ENCODE measurements around the gene ATP9B.

The ATP9B gene

DNA sequence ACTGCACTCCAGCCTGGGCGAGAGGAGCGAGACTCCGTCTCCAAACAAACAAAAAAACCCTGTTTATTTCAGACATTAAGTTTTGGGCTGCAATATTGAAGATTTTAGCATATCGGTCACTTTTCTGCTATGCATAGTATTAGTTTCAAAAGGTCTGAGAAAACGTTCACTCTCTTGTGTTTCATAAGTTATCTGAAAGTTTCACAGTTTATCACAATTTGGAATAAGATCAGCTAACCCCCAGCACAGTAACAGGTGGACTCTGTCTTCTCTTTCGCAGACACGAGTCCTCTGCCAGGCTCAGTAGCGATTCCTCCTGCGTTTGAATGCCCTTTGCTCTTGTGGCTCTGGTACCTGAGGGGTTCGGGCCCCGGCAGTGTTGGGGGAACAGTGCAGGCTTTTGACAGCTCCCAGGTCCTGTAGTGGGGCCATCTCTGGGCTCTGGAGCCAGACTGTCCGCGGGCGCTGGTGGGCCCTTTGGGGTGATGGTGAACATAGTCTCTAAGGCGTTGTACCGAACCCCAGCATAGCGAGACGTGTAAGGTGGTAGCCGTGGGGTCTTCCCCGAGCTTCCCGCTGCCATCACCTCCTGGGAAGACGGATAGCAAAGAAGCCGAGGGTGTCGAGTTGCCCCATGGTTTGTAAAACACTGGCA is 347.0 kb downstream of the ATP9B start:
- DNase-seq: no peak

DNA sequence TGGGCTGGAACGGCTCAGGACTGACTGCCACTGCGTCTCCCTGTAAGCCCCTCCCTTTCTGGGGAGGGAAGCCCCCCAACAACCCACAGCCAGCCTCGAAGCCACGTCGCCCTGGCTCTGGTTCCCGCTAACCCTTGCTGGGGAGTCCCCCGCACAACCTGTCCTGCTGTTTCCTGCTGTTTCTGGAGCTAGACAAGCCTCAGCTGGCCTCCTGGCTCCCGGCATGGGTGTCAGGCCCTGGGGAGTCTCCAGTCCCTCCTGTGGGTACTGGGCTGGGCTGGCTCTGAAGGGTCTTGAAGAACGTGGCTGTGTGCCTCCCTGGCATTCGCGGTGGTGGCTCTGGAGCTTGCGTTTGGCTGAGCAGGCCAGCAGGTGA is 347.5 kb downstream of the ATP9B start:
- DNase-seq: no peak

DNA sequence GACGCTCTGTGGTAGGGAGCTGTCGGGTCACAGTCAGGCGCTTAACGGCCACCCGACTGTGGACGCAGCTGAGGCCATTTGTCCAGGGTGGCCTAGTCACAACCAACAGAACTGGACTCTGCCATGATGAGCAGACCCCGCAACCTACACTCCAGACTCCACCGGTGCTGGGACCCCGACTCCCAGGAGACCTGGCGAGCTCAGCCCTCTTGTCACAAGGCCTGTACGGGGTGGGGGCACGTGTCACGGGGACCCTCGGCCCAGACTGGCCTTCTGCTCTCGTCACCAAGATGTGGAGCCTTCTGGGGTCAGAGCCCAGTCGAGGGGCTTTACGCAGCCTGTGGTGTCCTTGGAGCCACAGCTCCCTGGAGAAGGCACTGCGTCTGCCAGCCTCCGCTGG is 349.0 kb downstream of the ATP9B start:
- no peak for DNase-seq

DNA sequence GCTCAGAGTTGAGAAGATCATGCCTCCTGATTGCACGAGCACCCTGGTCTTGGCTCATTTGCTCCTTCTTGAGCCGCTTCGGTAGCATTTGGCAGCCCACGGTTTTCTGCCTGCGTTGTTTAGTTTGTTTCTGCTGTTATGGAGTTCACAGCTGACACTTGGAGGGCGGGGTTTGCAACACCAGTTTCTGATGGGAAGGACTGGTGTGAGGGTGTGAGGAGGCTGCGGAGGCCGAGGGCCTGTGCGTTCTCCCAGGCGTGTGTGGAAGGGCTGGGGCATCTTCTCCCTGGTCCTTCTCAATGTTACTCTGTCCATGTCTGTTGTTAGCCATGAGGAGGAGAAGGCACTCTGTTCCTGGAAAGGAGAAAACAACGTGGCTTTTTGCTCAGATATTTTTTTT is 349.4 kb downstream of the ATP9B start:
- DNase-seq: no peak

DNA sequence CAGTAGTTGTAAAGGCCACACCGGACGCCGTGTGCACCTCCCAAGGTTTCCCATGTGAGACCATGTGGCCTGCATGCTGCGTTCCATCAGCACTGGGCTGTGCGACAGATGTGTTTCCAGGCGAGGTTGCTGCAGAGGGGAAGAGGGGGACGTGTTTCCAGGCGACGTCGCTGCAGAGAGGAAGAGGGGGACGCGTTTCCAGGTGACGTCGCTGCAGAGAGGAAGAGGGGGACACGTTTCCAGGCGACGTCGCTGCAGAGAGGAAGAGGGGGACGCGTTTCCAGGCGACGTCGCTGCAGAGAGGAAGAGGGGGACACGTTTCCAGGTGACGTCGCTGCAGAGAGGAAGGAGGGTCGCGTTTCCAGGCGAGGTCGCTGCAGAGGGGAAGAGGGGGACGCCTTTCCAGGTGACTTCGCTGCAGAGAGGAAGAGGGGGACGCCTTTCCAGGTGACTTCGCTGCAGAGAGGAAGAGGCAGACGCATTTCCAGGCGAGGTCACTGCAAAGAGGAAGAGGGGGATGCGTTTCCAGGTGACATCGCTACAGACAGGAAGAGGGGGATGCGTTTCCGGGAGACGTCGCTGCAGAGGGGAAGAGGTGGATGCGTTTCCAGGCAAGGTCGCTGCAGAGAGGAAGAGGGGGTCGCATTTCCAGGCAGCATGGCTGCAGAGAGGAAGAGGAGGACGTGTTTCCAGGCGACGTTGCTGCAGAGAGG is 351.0 kb downstream of the ATP9B start:
- DNase-seq: no peak

DNA sequence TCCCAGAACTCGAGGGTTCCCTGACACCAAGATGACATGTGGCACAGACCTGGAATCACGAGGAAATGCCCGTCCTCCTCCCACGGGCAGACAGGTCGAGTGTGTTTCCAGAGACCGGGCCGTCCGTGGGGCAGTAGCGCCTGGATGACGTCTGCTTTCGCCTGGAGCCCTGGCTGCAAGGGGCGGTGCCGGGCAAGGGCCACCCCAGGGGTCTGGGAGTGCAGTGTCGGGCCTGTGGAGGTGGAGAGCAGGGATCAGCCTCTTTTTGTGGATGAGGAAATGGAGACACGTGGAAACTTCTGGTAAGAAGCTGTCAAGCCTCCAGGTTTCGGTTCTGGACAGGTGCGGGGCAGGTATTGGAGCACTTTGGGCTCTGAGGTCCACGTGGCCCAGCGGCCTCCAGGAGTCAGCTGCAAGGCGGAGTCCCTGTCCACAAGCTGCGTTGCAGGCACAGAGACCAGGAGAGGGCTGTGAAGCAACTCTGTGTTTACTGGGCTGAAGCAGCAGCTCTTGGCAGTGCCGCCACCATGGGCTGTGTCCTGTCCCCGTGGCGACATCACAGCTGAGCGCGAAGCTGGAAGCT is 352.2 kb downstream of the ATP9B start:
- DNase-seq: no peak

DNA sequence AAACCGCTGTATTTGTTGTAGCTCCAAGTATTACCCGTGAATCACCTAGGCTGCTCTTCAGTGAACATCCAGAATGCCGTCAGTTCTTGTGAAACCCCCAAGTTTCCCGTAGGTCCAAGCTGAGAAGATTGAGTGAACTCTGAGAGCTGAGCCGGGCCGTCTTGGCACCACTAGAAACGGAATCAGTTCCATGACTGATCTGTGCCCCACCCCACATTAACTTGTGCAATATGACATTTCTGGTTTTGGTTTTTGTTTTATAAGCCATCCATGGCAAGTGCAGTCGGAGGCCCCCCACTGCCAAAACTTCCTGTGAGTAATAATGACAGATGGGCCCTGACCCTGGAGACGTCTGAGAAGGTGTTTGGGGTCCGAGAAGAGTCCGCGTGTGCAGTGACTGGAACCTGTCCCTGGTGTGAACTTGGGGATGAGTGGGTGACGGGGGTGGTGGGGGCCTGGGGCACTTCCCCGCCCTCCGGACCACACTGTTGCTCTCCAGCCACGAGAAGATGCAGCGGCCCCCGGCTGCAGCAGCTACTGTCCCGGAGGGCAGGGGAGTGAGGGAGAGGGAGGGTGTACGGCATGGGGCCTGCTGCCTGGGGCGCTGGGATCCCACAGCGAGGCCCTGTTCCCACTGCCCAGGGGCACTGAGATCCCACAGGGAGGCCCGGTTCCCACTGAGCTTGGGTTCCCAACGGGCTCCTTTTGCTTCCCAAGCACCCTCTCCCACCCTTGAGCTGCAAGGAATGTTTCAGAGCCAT is 353.0 kb downstream of the ATP9B start:
- no peak for DNase-seq

DNA sequence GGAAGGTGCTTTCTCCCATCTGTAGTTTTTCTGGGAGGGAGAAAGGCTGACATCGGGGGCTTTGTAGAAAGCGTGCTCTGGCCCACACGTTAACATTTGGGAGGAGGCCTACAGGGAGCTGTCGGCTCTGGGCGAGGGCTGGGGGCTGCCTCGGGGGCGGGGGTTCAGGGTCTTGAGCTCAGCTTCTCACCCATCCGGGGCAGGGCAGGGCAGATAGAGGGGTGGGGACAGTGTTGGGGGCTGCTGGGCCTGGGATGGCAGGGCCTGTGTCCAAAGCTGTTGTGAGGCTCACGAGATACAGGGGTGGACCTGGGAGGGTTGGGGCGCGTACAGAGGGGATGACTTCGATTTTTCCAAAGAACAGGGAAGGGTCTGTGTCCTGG is 353.6 kb downstream of the ATP9B start:
- DNase-seq: no peak

DNA sequence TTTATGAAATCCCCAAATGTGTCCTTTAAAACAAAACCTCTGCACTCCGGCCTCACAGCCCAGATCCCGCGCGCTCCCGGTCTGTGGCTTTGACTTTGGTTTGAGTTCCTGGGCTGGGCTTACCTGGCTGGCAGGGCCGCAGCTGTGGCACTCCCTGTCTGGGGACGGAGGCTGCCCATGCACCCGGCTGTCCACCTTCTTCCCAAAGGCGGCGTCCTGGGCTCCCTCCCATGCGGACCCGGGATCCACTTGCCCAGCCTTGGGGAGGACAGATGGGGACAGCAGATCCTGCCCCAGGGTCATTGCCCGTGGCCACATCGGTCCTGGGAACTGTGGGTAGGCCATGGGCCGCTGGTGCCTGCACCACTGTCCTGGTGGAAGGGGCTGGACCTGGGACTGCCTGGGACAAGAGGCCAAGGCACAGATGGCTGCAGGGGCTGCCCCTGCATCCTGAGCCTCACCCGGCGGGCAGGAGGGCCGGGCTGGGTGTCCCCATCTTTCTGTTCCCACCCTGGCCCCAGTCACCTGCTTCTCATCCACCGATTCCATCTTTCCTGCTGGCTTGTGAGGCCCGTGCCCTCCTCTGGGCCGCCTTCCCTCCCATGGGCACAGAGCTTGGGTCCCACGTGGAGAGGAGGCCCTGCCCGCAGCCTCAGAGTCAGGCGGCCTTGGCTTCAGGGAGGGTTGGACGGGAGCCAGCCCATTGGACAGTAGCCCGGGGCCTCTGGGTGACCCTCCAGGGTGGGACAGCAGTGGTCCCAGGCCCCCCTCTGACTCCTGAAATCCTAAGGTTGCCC is 354.2 kb downstream of the ATP9B start:
- no peak for DNase-seq

DNA sequence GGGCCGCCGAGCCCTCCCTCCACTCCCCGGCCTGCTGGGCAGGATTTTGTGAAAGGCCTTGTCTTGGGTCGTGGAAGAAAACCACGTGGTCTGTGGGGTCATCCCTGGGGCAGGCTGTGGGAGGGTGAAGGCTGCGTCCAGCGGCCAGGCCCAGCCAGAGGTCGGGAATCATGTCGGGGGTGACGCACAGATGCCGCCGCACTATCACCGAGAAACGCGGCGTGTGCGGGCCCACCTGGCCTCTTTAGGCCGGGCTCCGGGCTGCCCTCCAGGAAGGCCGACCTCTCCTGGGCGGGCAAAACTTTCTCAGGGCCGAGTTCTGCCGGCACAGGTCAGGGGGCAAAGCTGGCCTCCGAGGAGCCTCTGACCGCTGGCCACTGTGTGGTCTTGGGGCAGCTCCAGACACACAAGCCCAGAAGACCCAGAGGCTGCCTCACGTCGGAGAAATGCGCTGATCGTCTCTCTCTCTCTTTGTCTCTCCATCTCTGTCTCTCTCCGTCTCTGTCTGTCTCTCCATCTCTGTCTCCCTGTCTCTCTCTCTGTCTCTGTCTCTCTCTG is 354.9 kb downstream of the ATP9B start:
- DNase-seq: no peak

DNA sequence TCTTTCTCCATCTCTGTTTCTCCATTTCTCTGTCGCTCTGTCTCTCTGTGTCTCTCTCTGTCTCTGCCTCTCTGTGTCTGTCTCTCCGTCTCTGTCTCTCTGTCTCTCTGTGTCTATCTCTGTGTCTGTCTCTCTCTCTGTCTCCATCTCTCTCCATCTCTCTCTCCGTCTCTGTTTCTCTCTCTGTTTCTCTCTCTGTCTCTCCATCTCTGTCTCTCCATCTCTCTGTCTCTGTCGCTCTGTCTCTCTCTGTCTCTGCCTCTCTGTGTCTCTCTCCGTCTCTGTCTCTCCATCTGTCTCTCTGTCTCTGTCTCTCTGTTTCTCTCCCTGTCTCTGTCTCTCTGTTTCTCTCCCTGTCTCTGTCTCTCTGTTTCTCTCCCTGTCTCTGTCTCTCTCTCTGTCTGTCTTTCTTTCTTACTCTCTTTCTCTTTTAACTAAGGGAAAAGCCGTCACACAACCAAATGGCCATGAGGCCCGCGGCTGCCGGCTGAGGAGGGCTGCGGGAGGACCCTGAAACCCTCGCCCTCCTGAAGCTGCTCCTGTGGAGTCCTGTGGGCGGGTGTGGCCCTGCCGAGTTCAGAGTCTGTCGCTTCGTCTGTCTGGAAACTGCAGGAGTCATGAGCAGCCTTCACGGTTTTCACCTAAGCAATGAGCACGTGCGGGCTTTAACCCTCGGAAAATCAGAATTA is 355.8 kb downstream of the ATP9B start:
- DNase-seq: no peak

DNA sequence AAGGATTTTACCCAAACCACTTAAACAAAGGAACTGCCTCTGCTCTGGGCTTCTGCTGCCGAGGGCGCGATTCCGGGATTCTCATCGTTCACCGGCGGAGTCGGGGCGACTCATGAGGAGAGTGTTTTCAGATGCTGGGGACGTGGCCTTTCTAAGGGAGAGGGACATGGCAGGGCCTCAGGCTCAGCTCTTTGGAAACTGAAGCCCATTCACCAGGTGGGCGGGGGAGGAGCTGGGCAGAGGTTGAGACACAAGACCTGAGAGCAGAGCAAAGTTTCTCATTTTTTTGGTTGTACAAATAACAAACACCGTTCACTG is 356.3 kb downstream of the ATP9B start:
- DNase-seq: no peak

DNA sequence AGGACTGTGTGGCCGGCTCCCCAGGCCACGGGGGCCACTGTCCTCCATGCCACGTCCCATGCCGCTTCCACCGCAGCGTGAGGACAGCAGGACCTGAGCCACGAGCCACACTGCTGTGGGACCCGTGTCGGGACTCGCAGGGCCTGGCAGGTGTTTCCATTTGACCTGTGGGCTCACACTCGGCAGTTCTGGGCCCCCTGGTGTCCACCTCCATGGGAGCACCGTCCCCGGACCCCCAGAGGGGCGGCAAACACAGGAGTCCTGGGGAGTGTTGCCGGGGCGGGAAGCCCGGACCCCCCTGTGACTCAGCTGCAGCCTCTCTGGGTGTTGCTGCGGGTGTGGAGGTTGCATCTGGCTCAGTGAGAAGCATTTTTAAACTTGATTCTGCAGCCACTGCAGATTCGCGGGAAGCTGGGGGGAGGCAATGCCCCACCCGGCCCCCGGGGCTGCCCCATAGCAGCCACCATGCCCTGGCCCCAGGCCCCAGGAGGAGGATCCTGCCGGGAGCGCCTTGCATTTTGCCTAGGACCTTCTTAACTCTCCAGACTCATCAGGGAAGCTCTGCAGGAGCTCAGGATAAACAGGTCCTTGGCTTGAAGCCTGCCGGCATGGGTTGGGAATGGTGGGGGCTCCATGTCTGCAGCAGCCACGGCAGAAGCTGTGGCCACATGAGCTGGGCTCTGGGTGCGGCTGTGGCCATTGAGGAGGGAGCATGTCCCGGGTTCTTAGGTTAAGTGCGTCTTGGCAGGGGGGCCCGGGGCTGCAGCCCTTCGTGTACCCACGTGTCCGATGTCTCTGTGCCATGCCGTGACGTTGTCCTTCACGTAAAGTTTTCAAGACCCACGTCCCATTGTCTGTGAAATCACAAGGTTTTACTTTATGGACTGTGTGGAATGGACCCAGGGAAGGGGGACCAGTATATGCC is 357.4 kb downstream of the ATP9B start:
- no peak for DNase-seq

DNA sequence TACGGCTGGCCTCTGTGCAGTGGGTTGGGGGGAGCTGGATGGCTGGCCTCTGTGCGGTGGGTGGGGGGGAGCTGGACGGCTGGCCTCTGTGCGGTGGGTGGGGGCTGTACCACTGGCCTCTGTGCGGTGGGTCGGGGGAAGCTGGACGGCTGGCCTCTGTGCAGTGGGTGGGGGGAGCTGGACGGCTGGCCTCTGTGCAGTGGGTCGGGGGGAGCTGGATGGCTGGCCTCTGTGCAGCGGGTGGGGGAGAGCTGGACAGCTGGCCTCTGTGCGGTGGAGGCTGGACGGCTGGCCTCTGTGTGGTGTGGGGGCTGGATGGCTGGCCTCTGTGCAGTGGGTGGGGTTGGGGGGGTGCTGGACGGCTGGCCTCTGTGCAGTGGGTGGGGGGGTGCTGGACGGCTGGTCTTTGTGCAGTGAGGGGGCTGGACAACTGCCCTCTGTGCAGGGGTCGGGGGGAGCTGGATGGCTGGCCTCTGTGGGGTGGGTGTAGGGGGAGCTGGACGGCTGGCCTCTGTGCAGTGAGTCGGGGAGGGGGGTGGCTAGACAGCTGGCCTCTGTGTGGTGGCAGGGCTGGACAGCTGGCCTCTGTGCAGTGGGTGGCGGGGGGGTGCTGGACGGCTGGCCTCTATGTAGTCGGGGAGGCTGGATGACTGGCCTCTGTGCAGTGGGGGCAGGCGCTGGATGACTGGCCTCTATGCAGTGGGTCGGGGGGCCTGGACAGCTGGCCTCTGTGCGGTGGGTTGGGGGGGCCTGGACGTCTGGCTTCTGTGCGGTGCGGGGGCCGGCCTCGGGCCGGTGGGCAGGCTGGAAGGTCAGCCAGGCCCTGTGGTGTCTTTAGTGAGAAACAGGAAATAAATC is 358.4 kb downstream of the ATP9B start:
- no peak for DNase-seq

Data from T1000 (cell line).